CD14-positive monocyte (primary cell): Measurements from ENCODE around the gene MRPL21. TPM values are rescaled to one million over a fixed set of nuclear protein-coding genes. Genes with fewer than 3 reads are reported as not detected.

Experiments used
- DNase-seq, 3 donors: peaks; one replicate each; pipeline ENCODE4 v3.0.0-alpha.2; 2011 to 2022
- H2AFZ ChIP-seq: 2 replicates; pipeline ENCODE4 v1.6.0; 2012; ENCODE audit warnings: mild to moderate bottlenecking, low read depth, low read length, inconsistent platforms; ENCODE audit not compliant: insufficient read depth, poor library complexity, severe bottlenecking
- H3K27ac ChIP-seq, 2 donors: 1 replicate in 1 of 2; 2 replicates in 1 of 2; pipeline ENCODE4 v1.5.1; 2012 to 2013; ENCODE audit warnings: low read length in 2 of 2, control low read depth in 1 of 2, inconsistent platforms in 1 of 2, low read depth in 1 of 2, mild to moderate bottlenecking in 1 of 2
- H3K27me3 ChIP-seq, 2 donors: one replicate each; pipeline versions ENCODE4 v1.6.0 to v1.6.1; 2011 to 2013; ENCODE audit warnings: low read length in 2 of 2; ENCODE audit not compliant: control insufficient read depth in 2 of 2, insufficient read depth in 2 of 2
- H3K36me3 ChIP-seq, 2 donors: replicated peaks in 1 of 2; 1 replicate in 1 of 2; 2 replicates in 1 of 2; pipeline versions ENCODE4 v1.5.1 to v1.6.1; 2012 to 2013; ENCODE audit warnings: low read length in 2 of 2, control low read depth in 1 of 2, inconsistent platforms in 1 of 2, mild to moderate bottlenecking in 1 of 2; ENCODE audit not compliant: insufficient read depth in 2 of 2, control insufficient read depth in 1 of 2
- H3K4me1 ChIP-seq, 2 donors: 1 replicate in 1 of 2; 2 replicates in 1 of 2; pipeline versions ENCODE4 v1.5.1 to v1.6.1; 2012 to 2013; ENCODE audit warnings: low read length in 2 of 2, control low read depth in 1 of 2, inconsistent platforms in 1 of 2, mild to moderate bottlenecking in 1 of 2, moderate library complexity in 1 of 2; ENCODE audit not compliant: insufficient read depth in 2 of 2, control insufficient read depth in 1 of 2
- H3K4me2 ChIP-seq: replicated peaks from 2 replicates; pipeline ENCODE3; 2012; ENCODE audit warnings: low read length, moderate library complexity, mild to moderate bottlenecking; ENCODE audit not compliant: poor library complexity, severe bottlenecking; ENCODE audit errors: extremely low read depth
- H3K4me3 ChIP-seq, 3 experiments: fragments of 200-600 bp in 1 of 3; sonication (generic) in 1 of 3; replicated peaks in 1 of 3; 1 replicate in 2 of 3; 2 replicates in 1 of 3; pipeline ENCODE4 v1.5.1; 2011 to 2013; ENCODE audit warnings: low read length in 3 of 3, mild to moderate bottlenecking in 3 of 3, control low read depth in 2 of 3, low read depth in 2 of 3, inconsistent platforms in 1 of 3, moderate library complexity in 1 of 3
- H3K79me2 ChIP-seq: 2 replicates; pipeline ENCODE4 v1.6.0; 2012; ENCODE audit warnings: mild to moderate bottlenecking, control low read depth, inconsistent platforms, low read length, moderate library complexity; ENCODE audit not compliant: insufficient read depth
- H3K9ac ChIP-seq: 2 replicates; pipeline ENCODE4 v1.6.0; 2017; ENCODE audit warnings: low read length, mild to moderate bottlenecking; ENCODE audit not compliant: insufficient read depth, poor library complexity, severe bottlenecking
- H3K9me3 ChIP-seq, 2 donors: replicated peaks in 1 of 2; 1 replicate in 1 of 2; 2 replicates in 1 of 2; pipeline versions ENCODE4 v1.5.1 to v1.6.1; 2012 to 2013; ENCODE audit warnings: low read length in 2 of 2, control low read depth in 1 of 2; ENCODE audit not compliant: control insufficient read depth in 1 of 2, insufficient read depth in 1 of 2
- H4K20me1 ChIP-seq: 2 replicates; pipeline ENCODE4 v1.6.0; 2012; ENCODE audit warnings: mild to moderate bottlenecking, low read length, control low read depth, moderate library complexity; ENCODE audit not compliant: insufficient read depth
- H3K27ac Mint-ChIP-seq, 7 donors: one replicate each; pipeline ENCODE4 v1.8.0; 2020; ENCODE audit warnings: mild to moderate bottlenecking in 7 of 7, mixed read lengths in 7 of 7, moderate library complexity in 6 of 7, inconsistent platforms in 2 of 7
- H3K27me3 Mint-ChIP-seq, 3 donors: one replicate each; pipeline ENCODE4 v1.8.0; 2021 to 2022; ENCODE audit warnings: low read depth in 3 of 3, mild to moderate bottlenecking in 3 of 3, mixed read lengths in 3 of 3, moderate library complexity in 3 of 3, inconsistent platforms in 1 of 3
- H3K36me3 Mint-ChIP-seq, 2 donors: one replicate each; pipeline ENCODE4 v1.8.0; 2020; ENCODE audit warnings: mixed read lengths in 2 of 2, inconsistent platforms in 1 of 2, mild to moderate bottlenecking in 1 of 2
- H3K4me1 Mint-ChIP-seq: one replicate; pipeline ENCODE4 v1.8.0; 2020; ENCODE audit warnings: mild to moderate bottlenecking, mixed read lengths
- H3K4me3 Mint-ChIP-seq, 2 donors: one replicate each; pipeline ENCODE4 v1.8.0; 2020; ENCODE audit warnings: mild to moderate bottlenecking in 2 of 2, mixed read lengths in 2 of 2, moderate library complexity in 1 of 2
- H3K9me3 Mint-ChIP-seq, 7 donors: one replicate each; pipeline ENCODE4 v1.8.0; 2020 to 2022; ENCODE audit warnings: mixed read lengths in 7 of 7, mild to moderate bottlenecking in 6 of 7, moderate library complexity in 6 of 7, inconsistent platforms in 2 of 7
- CTCF ChIP-seq: fragments of 200-600 bp; IDR thresholded peaks from one replicate; pipeline ENCODE4 v1.8.0; 2022; ENCODE audit warnings: antibody characterized with exemption, mild to moderate bottlenecking
- WGBS: methylation state at CpG from one replicate; pipeline ENCODE4 v1.1.5; 2013; ENCODE audit warnings: missing lambda C conversion rate; ENCODE audit not compliant: insufficient coverage; 5-methylcytosine and 5-hydroxymethylcytosine counted together
- intact Hi-C, 2 donors: fragments of 100-400 bp; cut with micrococcal nuclease; formaldehyde crosslinking; loops; one replicate each; pipeline versions ENCODE4 v1.15.0 to v1.15.1; 2023
- polyA plus RNA-seq, 3 donors: library from polyadenylated mRNA; depleted of rRNA in 1 of 3; unstranded in 2 of 3; stranded (reverse) in 1 of 3; fragments of 300-500 nt in 2 of 3; fragments of >200 nt in 1 of 3; fragmentation: Illumina TruSeq in 2 of 3; gene quantifications; 1 replicate in 2 of 3; 2 replicates in 1 of 3; pipeline ENCODE4 v1.2.3, GENCODE V29; 2012 to 2021

Gene MRPL21
- polyA plus RNA-seq, 3 donors, result 38.8 to 138 (median 104) TPM

- no peaks in the 10 kb centered on the region for H3K27me3 ChIP-seq
- Mint-ChIP-seq H3K36me3 (peaks cover 78 to 96% of the 10 kb centered on the region in 2 donors), H3K4me3 (no peak overlapping the region), H3K9me3 (no peaks in the 10 kb centered on the region), H3K27me3 (no peaks in the 10 kb centered on the region), H3K4me1 (peaks cover 6% of the 10 kb centered on the region), H3K27ac (peak overlapping the region in 1 of 7 donors; percentile 37)
- no peak overlapping the region for H2AFZ ChIP-seq
- no peak overlapping the region for H3K4me2 ChIP-seq
- peaks cover 0 to under 1% of the 10 kb centered on the region in 2 donors for H3K4me1 ChIP-seq
- no peak for DNase-seq
- no peak overlapping the region for H3K4me3 ChIP-seq
- H4K20me1 ChIP-seq, result no peaks in the 10 kb centered on the region
- 100% methylated on average over 13 of the region's 13 CpGs for WGBS
- intact Hi-C loops, result no loop called here
- no peak overlapping the region for H3K27ac ChIP-seq
- no peaks in the 10 kb centered on the region for H3K9me3 ChIP-seq
- peaks cover 77 to 100% of the 10 kb centered on the region in 2 donors for H3K36me3 ChIP-seq
- no peak overlapping the region for H3K9ac ChIP-seq
- H3K79me2 ChIP-seq, result no peaks in the 10 kb centered on the region
- TF ChIP-seq CTCF, result no peak
These were observed 31.0 kb upstream of the MRPL21 start for GRCh38 chr11:68934666-68935065.

GRCh38 chr11:68934321-68934645 lies 30.7 kb upstream of the MRPL21 start:
- Histone ChIP-seq H4K20me1 (no peaks in the 10 kb centered on the region), H3K27me3 (no peaks in the 10 kb centered on the region), H3K9me3 (no peaks in the 10 kb centered on the region), H3K4me1 (peaks cover 0 to 4% of the 10 kb centered on the region in 2 donors), H3K27ac (no peak overlapping the region), H3K79me2 (no peaks in the 10 kb centered on the region), H3K36me3 (peaks cover 77 to 100% of the 10 kb centered on the region in 2 donors), H2AFZ (no peak overlapping the region), H3K9ac (no peak overlapping the region), H3K4me3 (no peak overlapping the region), H3K4me2 (no peak overlapping the region)
- no peaks in the 10 kb centered on the region for H3K9me3 Mint-ChIP-seq
- peaks cover 10% of the 10 kb centered on the region for H3K4me1 Mint-ChIP-seq
- H3K4me3 Mint-ChIP-seq, result no peak overlapping the region
- no peak overlapping the region for H3K27ac Mint-ChIP-seq
- no peak for DNase-seq
- peaks cover 79 to 96% of the 10 kb centered on the region in 2 donors for H3K36me3 Mint-ChIP-seq
- no peaks in the 10 kb centered on the region for H3K27me3 Mint-ChIP-seq
- intact Hi-C loops, result no loop called here
- WGBS, result 98% methylated on average over 8 of the region's 12 CpGs
- TF ChIP-seq CTCF, result no peak
